H1 (cell line): ENCODE measurements around the gene PPAN. TPM values are rescaled to one million over a fixed set of nuclear protein-coding genes. Genes with fewer than 3 reads are reported as not detected.

ENCODE experiments used
- CTCF ChIA-PET: fragments of 300-600 bp; sonication (Branson Sonifier 250); formaldehyde crosslinking; loops from one replicate; lab custom pipeline; 2021; ENCODE audit not compliant: partially characterized antibody; lab: Charles Lee
- POLR2A ChIA-PET: fragments of 300-600 bp; sonication (Branson Sonifier 250); formaldehyde crosslinking; loops from one replicate; lab custom pipeline; 2021; ENCODE audit warnings: inconsistent platforms; ENCODE audit not compliant: partially characterized antibody; lab: Charles Lee
- DNase-seq, 2 experiments: peaks; one replicate each; pipeline versions ENCODE4 v3.0.0 to v3.0.0-alpha.2; 2010 to 2022; ENCODE audit warnings: low spot score in 2 of 2, low read depth in 1 of 2, mixed read lengths in 1 of 2
- FAIRE-seq: peaks from 2 replicates; lab custom pipeline; 2011; peaks lifted over from hg19 to GRCh38; lab: Jason Lieb, UNC
- H2AFZ ChIP-seq: 2 replicates; pipeline ENCODE4 v1.8.1; 2012; ENCODE audit warnings: low read length, inconsistent platforms
- H2AK5ac ChIP-seq: 2 replicates; pipeline ENCODE4 v1.6.1; 2013; ENCODE audit warnings: low read depth, low read length
- H2BK120ac ChIP-seq: replicated peaks from 2 replicates; pipeline ENCODE3; 2013; ENCODE audit warnings: low read depth, low read length, inconsistent platforms
- H2BK12ac ChIP-seq: 2 replicates; pipeline ENCODE4 v1.6.1; 2013; ENCODE audit warnings: low read depth, low read length
- H2BK15ac ChIP-seq: 2 replicates; pipeline ENCODE4 v1.6.1; 2013; ENCODE audit warnings: low read length
- H2BK20ac ChIP-seq: 2 replicates; pipeline ENCODE4 v1.6.1; 2013; ENCODE audit warnings: low read length
- H2BK5ac ChIP-seq: 2 replicates; pipeline ENCODE4 v1.6.1; 2013; ENCODE audit warnings: low read depth, low read length
- H3K14ac ChIP-seq: 2 replicates; pipeline ENCODE4 v1.6.1; 2013; ENCODE audit warnings: inconsistent platforms; ENCODE audit not compliant: insufficient read length
- H3K18ac ChIP-seq: 2 replicates; pipeline ENCODE4 v1.6.1; 2013; ENCODE audit warnings: low read length; ENCODE audit errors: extremely low read depth
- H3K23ac ChIP-seq: 2 replicates; pipeline ENCODE4 v1.6.1; 2013; ENCODE audit warnings: inconsistent platforms; ENCODE audit not compliant: insufficient read length
- H3K23me2 ChIP-seq: 2 replicates; pipeline ENCODE4 v1.6.1; 2013; ENCODE audit warnings: low read depth, low read length
- H3K27ac ChIP-seq: 2 replicates; pipeline ENCODE4 v1.6.1; 2011; ENCODE audit warnings: low read depth, low read length, inconsistent platforms
- H3K27me3 ChIP-seq, 4 experiments: replicated peaks in 1 of 4; 1 replicate in 1 of 4; 2 replicates in 3 of 4; pipeline versions ENCODE4 v1.6.1 to v1.8.1; 2011 to 2013; ENCODE audit warnings: low read length in 3 of 4, mild to moderate bottlenecking in 3 of 4, inconsistent platforms in 2 of 4, mixed read lengths in 2 of 4, moderate library complexity in 1 of 4; ENCODE audit not compliant: control insufficient read depth in 3 of 4, insufficient read depth in 3 of 4; ENCODE audit errors: extremely low read depth in 1 of 4
- H3K36me3 ChIP-seq, 4 experiments: 2 replicates each; pipeline versions ENCODE4 v1.6.1 to v1.8.1; 2011 to 2013; ENCODE audit warnings: mild to moderate bottlenecking in 4 of 4, low read length in 3 of 4, moderate library complexity in 2 of 4, control low read depth in 1 of 4, inconsistent platforms in 1 of 4; ENCODE audit not compliant: insufficient read depth in 4 of 4, control insufficient read depth in 2 of 4
- H3K4ac ChIP-seq: replicated peaks from 2 replicates; pipeline ENCODE3; 2013; ENCODE audit warnings: low read length, low read depth, mixed read lengths, inconsistent platforms; ENCODE audit not compliant: insufficient read length
- H3K4me1 ChIP-seq, 4 experiments: replicated peaks in 1 of 4; 1 replicate in 1 of 4; 2 replicates in 3 of 4; pipeline versions ENCODE4 v1.6.1 to v1.8.1; 2011 to 2013; ENCODE audit warnings: low read length in 3 of 4, inconsistent platforms in 2 of 4, mixed read lengths in 1 of 4; ENCODE audit not compliant: insufficient read depth in 4 of 4, control insufficient read depth in 3 of 4
- H3K4me2 ChIP-seq, 2 experiments: 2 replicates each; pipeline versions ENCODE4 v1.6.1 to v1.8.1; 2011 to 2013; ENCODE audit warnings: low read depth in 2 of 2, low read length in 2 of 2, control low read depth in 1 of 2, inconsistent platforms in 1 of 2, mild to moderate bottlenecking in 1 of 2; ENCODE audit not compliant: insufficient read depth in 1 of 2
- H3K4me3 ChIP-seq, 4 experiments: fragments of 200-600, 300-600 bp in 1 of 4; sonication (generic), shearing (Covaris generic), sonication (Bioruptor Twin) in 1 of 4; 2 replicates each; pipeline versions ENCODE4 v1.5.1 to v1.8.1; 2011 to 2016; ENCODE audit warnings: low read length in 4 of 4, low read depth in 3 of 4, control low read depth in 2 of 4, inconsistent platforms in 2 of 4, mild to moderate bottlenecking in 2 of 4, mixed read lengths in 1 of 4, moderate library complexity in 1 of 4; ENCODE audit not compliant: insufficient read depth in 2 of 4; ENCODE audit errors: extremely low read depth in 1 of 4
- H3K56ac ChIP-seq: replicated peaks from 2 replicates; pipeline ENCODE3; 2013; ENCODE audit warnings: low read depth, mild to moderate bottlenecking, mixed read lengths, low read length, inconsistent platforms; ENCODE audit not compliant: insufficient read length
- H3K79me1 ChIP-seq: 2 replicates; pipeline ENCODE4 v1.6.1; 2013; ENCODE audit warnings: low read depth, low read length, control low read depth
- H3K79me2 ChIP-seq, 2 experiments: 2 replicates each; pipeline versions ENCODE4 v1.6.1 to v1.8.1; 2012 to 2013; ENCODE audit warnings: low read length in 2 of 2, mild to moderate bottlenecking in 2 of 2, inconsistent platforms in 1 of 2; ENCODE audit not compliant: insufficient read depth in 2 of 2, control insufficient read depth in 1 of 2
- H3K9ac ChIP-seq, 4 experiments: replicated peaks in 1 of 4; 1 replicate in 1 of 4; 2 replicates in 3 of 4; pipeline versions ENCODE4 v1.6.1 to v1.8.1; 2011 to 2013; ENCODE audit warnings: low read depth in 3 of 4, low read length in 3 of 4, control low read depth in 2 of 4, mild to moderate bottlenecking in 2 of 4, moderate library complexity in 2 of 4, inconsistent platforms in 1 of 4; ENCODE audit errors: extremely low read depth in 1 of 4
- H3K9me3 ChIP-seq, 2 experiments: 2 replicates each; pipeline versions ENCODE4 v1.6.1 to v1.8.1; 2012 to 2013; ENCODE audit warnings: mild to moderate bottlenecking in 2 of 2, moderate library complexity in 2 of 2, control low read depth in 1 of 2, inconsistent platforms in 1 of 2, low read depth in 1 of 2, low read length in 1 of 2, mixed read lengths in 1 of 2; ENCODE audit not compliant: insufficient read depth in 2 of 2
- H4K20me1 ChIP-seq, 2 experiments: replicated peaks in 1 of 2; 2 replicates each; pipeline versions ENCODE3 to v1.8.1; 2011 to 2013; ENCODE audit warnings: inconsistent platforms in 2 of 2, low read length in 2 of 2, mild to moderate bottlenecking in 1 of 2; ENCODE audit not compliant: insufficient read depth in 2 of 2, control insufficient read depth in 1 of 2
- H4K5ac ChIP-seq: 2 replicates; pipeline ENCODE4 v1.6.1; 2013; ENCODE audit warnings: low read length, low read depth, mixed read lengths, inconsistent platforms; ENCODE audit not compliant: insufficient read length
- H4K8ac ChIP-seq: 2 replicates; pipeline ENCODE4 v1.8.0; 2013; ENCODE audit warnings: mild to moderate bottlenecking, moderate library complexity, low read length, inconsistent platforms; ENCODE audit not compliant: insufficient read depth; ENCODE audit errors: extremely low read depth
- H4K91ac ChIP-seq: replicated peaks from 2 replicates; pipeline ENCODE3; 2013; ENCODE audit warnings: low read length, mixed read lengths, inconsistent platforms; ENCODE audit not compliant: insufficient read length
- CHD2 ChIP-seq: IDR thresholded peaks from 2 replicates; pipeline ENCODE4 v1.6.1; 2012; ENCODE audit warnings: low read length, improper control_type of control experiment
- KDM5A ChIP-seq: fragments of 200-600 bp; IDR thresholded peaks from 2 replicates; pipeline ENCODE4 v1.7.1; 2012; ENCODE audit warnings: mild to moderate bottlenecking, low read length, inconsistent platforms, mixed read lengths
- POLR2AphosphoS5 ChIP-seq: IDR thresholded peaks from 2 replicates; pipeline ENCODE4 v1.6.1; 2011; ENCODE audit warnings: low read depth, low read length
- RFX5 ChIP-seq: IDR thresholded peaks from 2 replicates; pipeline ENCODE4 v1.6.1; 2011; ENCODE audit warnings: low read depth, low read length, improper control_type of control experiment, borderline replicate concordance
- SUZ12 ChIP-seq: fragments of 200-600 bp; sonication (generic); IDR thresholded peaks from 2 replicates; pipeline ENCODE4 v1.6.1; 2012; ENCODE audit warnings: mild to moderate bottlenecking, inconsistent platforms, low read length, moderate library complexity, mixed read lengths
- TAF7 ChIP-seq: optimal IDR thresholded peaks from 2 replicates; pipeline ENCODE3; 2011; ENCODE audit warnings: low read depth, mild to moderate bottlenecking, inconsistent platforms, low read length, moderate library complexity, borderline replicate concordance
- WGBS, 2 experiments: shearing (Covaris generic) in 1 of 2; methylation state at CpG; one replicate each; pipeline versions ENCODE4 v1.1.6 to v1.1.7; 2013 to 2015; ENCODE audit warnings: low lambda C conversion rate in 2 of 2, mixed read lengths in 2 of 2, inconsistent platforms in 1 of 2, low coverage in 1 of 2, missing lambda C conversion rate in 1 of 2; ENCODE audit not compliant: insufficient replicate concordance in 2 of 2, insufficient coverage in 1 of 2, insufficient read length in 1 of 2; ENCODE audit errors: extremely low coverage in 1 of 2, missing lambda C conversion rate in 1 of 2; 5-methylcytosine and 5-hydroxymethylcytosine counted together
- polyA plus RNA-seq, 7 experiments: library from polyadenylated mRNA; depleted of rRNA in 3 of 7; stranded (reverse) in 5 of 7; unstranded in 2 of 7; fragments of >200 nt in 5 of 7; fragments of 200-250 nt in 2 of 7; gene quantifications; 1 replicate in 5 of 7; 2 replicates in 1 of 7; 4 replicates in 1 of 7; pipeline versions ENCODE4 v1.2.1 to v1.2.3, GENCODE V29; 2011 to 2013; ENCODE audit warnings: missing spikeins in 2 of 7, mixed read lengths in 2 of 7
- total RNA-seq: library from RNA; stranded (reverse); fragmentation: NEBNext Ultra II Directional; extraction: Animal tissue kit (Norgen Biotek cat#: 25700); gene quantifications from 2 replicates; pipeline ENCODE4 v1.2.1, GENCODE V29; 2021
- TF ChIP-seq, protein P1 (sequence below): IDR thresholded peaks from 2 replicates; pipeline ENCODE4 v1.6.1; 2012; ENCODE audit warnings: inconsistent platforms

The PPAN gene
- total and polyA plus RNA-seq, 2 of the 8 experiments (the other 6 are each of a cell fraction or from before 2014, with no cell fraction given): 48.8 to 74.4 TPM

- H3K27me3 ChIP-seq: no peaks in the 10 kb centered on the region
- no peak overlapping the region for H3K9ac ChIP-seq
- H4K91ac ChIP-seq: no peak overlapping the region
- no peaks in the 10 kb centered on the region for H3K4me1 ChIP-seq
- H3K27ac ChIP-seq: no peak overlapping the region
- no peak overlapping the region for H2BK5ac ChIP-seq
- no peak overlapping the region for H3K4me2 ChIP-seq
- H3K36me3 ChIP-seq: peaks cover 48 to 88% (median 83%) of the 10 kb centered on the region in 4 experiments
- CTCF ChIA-PET: interaction anchor here (0.6 kb wide), 1 partner anchor 29 kb away, joined by 3 read pairs; no protein-coding TSS in a partner anchor
- no peak overlapping the region for H4K8ac ChIP-seq
- 96% methylated on average over 11 of the region's 11 CpGs; no CpG with 5 or more reads in 1 of the 2 experiments for WGBS, 2 experiments
- H3K9me3 ChIP-seq: no peaks in the 10 kb centered on the region
- peaks cover 5 to 23% of the 10 kb centered on the region in 2 experiments for H4K20me1 ChIP-seq
- no peak overlapping the region for H3K4ac ChIP-seq
- no peak overlapping the region for H3K4me3 ChIP-seq
- no peak overlapping the region for H2BK120ac ChIP-seq
- H3K79me2 ChIP-seq: no peaks in the 10 kb centered on the region
- H3K14ac ChIP-seq: no peak overlapping the region
- no peak overlapping the region for H2BK15ac ChIP-seq
- H2AK5ac ChIP-seq: no peak overlapping the region
- no peak for DNase-seq
- TF ChIP-seq CHD2 (no peak), RFX5 (no peak), TAF7 (no peak), POLR2AphosphoS5 (no peak), SUZ12 (no peak), KDM5A (no peak)
- TF ChIP-seq, protein P1, sequence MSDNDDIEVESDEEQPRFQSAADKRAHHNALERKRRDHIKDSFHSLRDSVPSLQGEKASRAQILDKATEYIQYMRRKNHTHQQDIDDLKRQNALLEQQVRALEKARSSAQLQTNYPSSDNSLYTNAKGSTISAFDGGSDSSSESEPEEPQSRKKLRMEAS: no peak
- TF ChIP-seq, all 59 proteins: peak for 0
- Histone ChIP-seq H2AFZ (no peak overlapping the region), H3K23ac (no peak overlapping the region), H2BK20ac (no peak overlapping the region), H3K18ac (no peak overlapping the region), H3K23me2 (no peaks in the 10 kb centered on the region), H4K5ac (no peak overlapping the region), H3K56ac (no peak overlapping the region), H2BK12ac (no peak overlapping the region), H3K79me1 (no peaks in the 10 kb centered on the region)
- POLR2A ChIA-PET: interaction anchor here (1.2 to 3.3 kb wide), 4 partner anchors 13 to 30 kb away, joined by 3 to 10 read pairs (median 6); no protein-coding TSS in a partner anchor
- FAIRE-seq: no peak
Measured at GRCh38 chr19:10143681-10144080, 37.5 kb downstream of the PPAN start.
